ENCODE measurements around the gene MTA2.
"Not testable (repeated sequence)": the region's sequence is repeated elsewhere in the genome, so short reads cannot be mapped to it uniquely, and the experiment has no call there.

MTA2 gene

DNA sequence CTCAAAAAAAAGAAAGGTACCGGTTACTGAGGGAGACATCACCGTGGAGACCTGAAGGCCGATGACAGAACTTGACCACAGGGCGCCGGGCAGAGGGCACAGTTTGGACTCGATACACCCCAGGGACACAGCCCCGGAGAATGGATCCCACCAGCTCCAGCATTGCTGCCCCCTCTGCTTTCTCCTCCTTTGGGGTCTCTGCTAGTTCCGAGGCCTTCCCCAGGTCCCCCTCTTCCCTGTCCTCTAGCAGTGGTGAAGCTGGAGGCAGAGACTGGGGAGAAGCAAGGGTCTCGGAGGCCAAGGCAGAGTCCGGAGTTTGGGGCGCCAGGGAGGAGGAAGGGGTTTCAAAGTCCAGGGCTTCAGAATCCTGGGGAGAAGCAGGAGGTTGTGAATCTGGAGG lies 23.1 kb downstream of the MTA2 start:
- TF ChIP-seq Cebpa-rat (IDR thresholded peaks at IDR 0.05): no peak
- Histone ChIP-seq H3K9ac (no peak overlapping the region), H3K4me2 (no peak overlapping the region), H3K36me3 (peaks cover 84% of the 10 kb centered on the region), H3K4me3 (no peak overlapping the region), H3K4me1 (peaks cover 18% of the 10 kb centered on the region), H3K27ac (no peak overlapping the region), H3K9me3 (no peaks in the 10 kb centered on the region), H4K20me1 (no peaks in the 10 kb centered on the region; the same call in 1 of the 2 replicates), H3K27me3 (no peaks in the 10 kb centered on the region)

DNA sequence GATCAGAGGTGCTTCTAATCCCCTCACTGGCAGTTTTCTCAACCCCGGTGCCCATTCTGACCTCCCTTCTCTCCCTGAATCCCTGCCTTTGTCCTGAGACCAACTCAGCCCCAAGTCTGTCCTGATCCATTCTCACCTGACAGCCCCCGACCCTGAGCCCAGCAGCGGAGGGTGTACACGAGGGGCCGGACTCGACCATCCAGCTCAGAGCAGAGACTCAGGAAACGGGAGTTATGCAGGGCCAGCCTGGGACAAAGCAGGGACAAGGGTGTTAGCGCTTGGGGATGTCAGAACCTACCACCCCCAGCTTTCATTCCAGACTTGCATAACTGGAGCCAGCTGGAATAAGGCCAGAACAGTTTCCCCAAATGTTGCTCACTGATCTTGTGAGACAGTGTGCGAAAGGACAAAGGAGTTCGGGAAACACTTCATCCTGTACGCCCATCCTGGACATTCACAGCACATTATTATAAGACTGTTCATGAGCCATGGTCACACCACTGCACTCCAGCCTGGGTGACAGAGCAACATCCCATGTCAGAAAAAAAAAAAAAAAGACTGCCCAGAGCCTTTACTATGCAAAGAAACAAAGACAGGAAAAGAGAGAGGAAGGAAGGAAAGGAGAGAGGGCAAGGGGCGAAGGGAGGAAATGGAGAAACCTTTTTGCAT lies 24.5 kb downstream of the MTA2 start:
- H3K27me3 ChIP-seq: no peaks in the 10 kb centered on the region
- H3K4me2 ChIP-seq: no peak overlapping the region
- peak overlapping the region; percentile 48; the same call in 1 of the 2 replicates for H3K9ac ChIP-seq
- peaks cover 12% of the 10 kb centered on the region for H4K20me1 ChIP-seq
- no peak for TF ChIP-seq Cebpa-rat (IDR thresholded peaks at IDR 0.05)
- H3K4me3 ChIP-seq: no peak overlapping the region
- H3K36me3 ChIP-seq: peaks cover 76% of the 10 kb centered on the region
- H3K4me1 ChIP-seq: peaks cover 27% of the 10 kb centered on the region
- H3K27ac ChIP-seq: 0 out of 2 replicates have a peak overlapping the region, but pooled peaks have one; percentile 2
- no peaks in the 10 kb centered on the region for H3K9me3 ChIP-seq

DNA sequence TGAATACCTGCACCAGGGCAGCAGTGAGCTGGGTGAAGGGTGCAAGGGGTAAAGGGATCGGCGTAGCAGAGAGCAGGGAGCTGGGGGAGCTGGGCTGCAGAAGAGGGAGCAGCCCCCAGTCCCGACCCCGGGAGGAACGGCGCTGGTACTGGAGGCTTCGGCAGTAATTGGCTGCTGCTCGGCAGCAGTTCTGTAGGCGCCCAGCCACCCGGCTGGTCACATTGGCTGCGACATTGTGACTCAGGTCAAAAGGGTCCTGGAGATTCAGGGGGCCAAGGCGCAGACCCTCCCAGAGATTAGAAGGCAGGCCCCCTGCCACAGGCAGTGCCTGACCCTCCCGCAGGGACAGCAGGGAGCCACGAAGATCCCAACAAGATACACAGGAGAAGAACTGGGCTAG lies 25.8 kb downstream of the MTA2 start:
- H4K20me1 ChIP-seq: peaks cover 26% of the 10 kb centered on the region
- peak overlapping the region; percentile 83; the same call in 1 of the 2 replicates for H3K27ac ChIP-seq
- peaks cover 76% of the 10 kb centered on the region for H3K36me3 ChIP-seq
- no peak for TF ChIP-seq Cebpa-rat (IDR thresholded peaks at IDR 0.05)
- no peak overlapping the region for H3K4me3 ChIP-seq
- peak overlapping the region; percentile 99; the same call in 1 of the 2 replicates for H3K4me2 ChIP-seq
- peaks cover 40% of the 10 kb centered on the region for H3K4me1 ChIP-seq
- H3K9ac ChIP-seq: peak overlapping the region; percentile 84; the same call in 1 of the 2 replicates
- no peaks in the 10 kb centered on the region for H3K27me3 ChIP-seq
- H3K9me3 ChIP-seq: no peaks in the 10 kb centered on the region

DNA sequence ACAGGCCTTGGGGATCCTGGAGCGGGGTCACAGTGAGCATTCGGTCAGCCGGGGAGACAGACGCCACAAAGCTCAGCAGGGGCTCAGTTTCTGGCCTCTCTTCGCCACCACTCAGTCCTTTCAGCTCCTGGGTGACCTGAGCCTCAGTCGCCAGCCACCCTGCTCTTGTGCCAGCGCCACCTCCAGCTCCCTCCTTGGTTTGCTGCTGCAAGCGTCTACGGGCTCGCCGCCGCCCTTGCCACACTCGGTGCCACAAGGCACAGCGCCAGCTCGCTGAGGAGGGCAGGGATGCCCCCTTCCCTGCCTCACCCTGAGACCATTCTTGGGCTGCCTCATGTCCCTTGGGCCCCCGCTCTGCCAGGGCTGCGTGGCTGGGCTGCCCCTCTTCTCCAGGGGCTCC lies 26.5 kb downstream of the MTA2 start:
- Histone ChIP-seq H3K4me2 (peak overlapping the region; percentile 99), H3K27me3 (no peaks in the 10 kb centered on the region), H3K27ac (peak overlapping the region; percentile 83), H3K4me1 (peaks cover 47% of the 10 kb centered on the region), H4K20me1 (peaks cover 33% of the 10 kb centered on the region), H3K9ac (peak overlapping the region; percentile 84), H3K9me3 (no peaks in the 10 kb centered on the region), H3K4me3 (peak overlapping the region; percentile 95), H3K36me3 (peaks cover 76% of the 10 kb centered on the region)
- no peak for TF ChIP-seq Cebpa-rat (IDR thresholded peaks at IDR 0.05)

DNA sequence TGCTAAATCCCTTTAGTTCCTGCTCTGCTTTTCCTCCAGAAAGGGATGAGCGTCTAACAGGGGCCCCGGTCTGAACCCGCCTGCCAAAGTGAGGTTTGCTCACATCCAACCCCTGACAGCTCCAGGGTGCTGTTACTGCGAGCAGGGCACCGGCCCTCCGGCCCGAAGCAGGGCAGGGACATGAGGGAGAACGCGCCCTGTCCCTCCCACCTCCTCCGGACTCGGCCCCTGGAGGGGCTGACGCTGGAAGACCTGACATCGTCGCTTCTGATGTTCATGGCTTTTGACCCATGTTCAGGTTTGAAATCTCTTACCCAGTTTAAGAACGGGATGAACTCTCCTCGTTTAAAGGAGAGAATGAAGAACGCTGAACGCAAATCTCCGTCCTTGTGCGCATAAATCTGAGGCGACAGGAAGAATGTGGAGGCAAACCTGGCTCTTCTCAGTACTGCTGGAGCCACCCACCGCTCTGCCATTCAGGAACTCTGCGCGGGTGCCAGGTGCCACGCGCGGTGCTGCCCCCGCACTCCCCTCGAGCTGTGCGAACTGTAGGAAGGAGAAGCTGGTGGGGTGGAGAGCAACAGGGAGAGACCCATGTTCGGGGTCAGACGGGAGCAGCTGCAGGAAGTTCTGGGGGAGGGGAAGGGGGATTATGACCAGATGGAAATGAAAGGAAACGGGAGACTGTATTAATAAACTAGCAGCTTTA lies 27.1 kb downstream of the MTA2 start:
- peaks cover 54% of the 10 kb centered on the region for H3K4me1 ChIP-seq
- H3K9ac ChIP-seq: peak overlapping the region; percentile 84
- H3K4me3 ChIP-seq: peak overlapping the region; percentile 95
- H3K27ac ChIP-seq: peak overlapping the region; percentile 83
- peaks cover 76% of the 10 kb centered on the region for H3K36me3 ChIP-seq
- no peaks in the 10 kb centered on the region for H3K27me3 ChIP-seq
- peak overlapping the region; percentile 99 for H3K4me2 ChIP-seq
- H4K20me1 ChIP-seq: peaks cover 39% of the 10 kb centered on the region
- no peaks in the 10 kb centered on the region for H3K9me3 ChIP-seq
- no peak for TF ChIP-seq Cebpa-rat (IDR thresholded peaks at IDR 0.05)

DNA sequence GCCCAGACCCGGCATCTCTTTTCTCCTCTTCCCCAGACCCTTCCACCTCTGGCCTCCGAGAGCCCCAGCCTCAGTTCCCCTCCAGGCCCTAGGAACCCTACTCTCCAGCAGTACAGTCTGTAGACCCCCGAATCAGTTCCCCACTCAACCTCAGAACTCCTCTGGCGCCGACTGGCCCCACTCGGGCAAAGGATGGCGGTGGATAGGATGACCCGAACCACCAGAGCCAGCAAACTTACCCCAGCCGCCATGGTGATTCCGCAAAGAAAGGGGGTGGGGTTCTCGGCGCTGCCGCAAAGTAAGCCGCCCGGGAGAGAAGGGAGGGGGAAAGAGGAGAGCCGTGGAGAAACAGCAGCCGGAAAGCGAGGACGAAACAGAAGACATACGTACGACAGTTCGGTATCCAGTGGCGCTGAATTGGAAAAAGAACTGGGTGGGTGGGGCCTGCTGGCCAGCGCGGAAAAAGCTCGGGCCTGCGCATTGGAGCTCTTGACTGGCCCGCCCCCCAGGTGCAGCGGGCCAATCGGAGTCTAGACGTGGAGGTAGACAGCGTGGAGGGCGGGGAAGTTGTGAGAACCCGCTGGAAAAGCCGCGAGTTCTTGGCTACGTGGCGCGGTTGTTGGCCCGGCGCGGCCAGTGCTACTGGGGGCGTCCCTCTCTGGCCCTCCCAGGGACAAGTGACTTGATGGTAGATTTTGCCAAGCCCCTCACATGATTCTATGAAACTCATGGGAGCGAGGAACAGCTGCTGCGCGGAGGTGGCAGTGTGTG lies 27.9 kb downstream of the MTA2 start, which contains the start of gene EEF1G:
TSS of gene EEF1G (minus strand) at position 300 of the 771 bp plus-strand sequence. CDS start at position 251, 49 bp downstream.
- Histone ChIP-seq H3K27ac (peak within 1 kb of the TSS; percentile 93), H4K20me1 (peaks cover 46% of the 10 kb centered on the region), H3K4me3 (peak within 1 kb of the TSS; percentile 95), H3K27me3 (no peaks in the 10 kb centered on the region), H3K9ac (peak within 1 kb of the TSS; percentile 98), H3K36me3 (peaks cover 76% of the 10 kb centered on the region), H3K4me1 (peaks cover 54% of the 10 kb centered on the region), H3K9me3 (no peaks in the 10 kb centered on the region), H3K4me2 (peak within 1 kb of the TSS; percentile 99)
- no peak for TF ChIP-seq Cebpa-rat (IDR thresholded peaks at IDR 0.05)

DNA sequence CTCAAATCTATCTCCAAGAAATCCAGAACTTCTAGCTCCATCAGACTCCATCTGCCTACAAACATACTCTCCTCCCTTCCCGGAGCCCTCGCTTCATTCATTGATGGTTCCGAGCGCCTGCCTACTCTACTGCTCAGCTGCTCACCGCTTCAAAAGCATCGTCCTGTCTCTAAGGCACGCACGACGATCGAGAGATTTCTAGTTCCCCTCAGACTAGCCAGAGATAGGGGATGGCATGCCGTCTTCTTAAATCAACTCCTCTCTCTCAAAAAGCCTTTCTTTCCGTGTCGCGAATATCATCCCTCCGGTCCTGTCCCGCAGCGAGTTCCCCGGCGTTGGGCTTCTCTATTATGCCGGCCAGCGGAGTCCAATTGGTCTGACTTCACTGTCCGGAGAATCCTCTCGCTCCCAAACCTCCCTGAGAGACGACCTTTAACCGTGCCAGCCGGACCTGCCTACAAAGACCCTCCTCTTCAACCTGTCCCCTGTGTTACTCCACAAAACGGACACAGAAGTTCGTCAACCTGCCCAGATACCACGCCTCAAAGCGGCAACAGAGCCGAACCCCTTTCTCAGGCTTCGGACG lies 28.6 kb downstream of the MTA2 start:
- peak overlapping the region; percentile 93 for H3K4me2 ChIP-seq
- peaks cover 76% of the 10 kb centered on the region for H3K36me3 ChIP-seq

DNA sequence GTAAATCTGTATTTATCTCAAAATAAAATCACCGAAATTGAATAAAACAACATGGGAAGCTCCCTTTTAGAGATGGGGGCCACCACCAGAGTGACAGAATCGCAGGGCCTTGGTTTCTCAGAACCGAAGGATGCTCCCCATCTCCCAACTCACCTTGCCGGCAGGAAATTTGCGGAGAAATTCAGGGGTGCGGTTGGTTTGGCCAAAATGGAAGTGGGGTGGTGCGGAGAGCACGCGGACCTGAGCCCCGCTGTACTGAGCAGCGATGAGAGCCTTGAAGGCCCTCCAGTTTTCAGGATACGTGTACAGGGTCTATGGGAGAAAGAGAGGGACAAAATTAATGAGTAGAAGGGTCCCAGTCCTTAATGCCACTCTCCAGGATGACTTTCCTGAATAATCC lies 29.2 kb downstream of the MTA2 start:
- H3K4me3 ChIP-seq: peak overlapping the region; percentile 95
- TF ChIP-seq Cebpa-rat (IDR thresholded peaks at IDR 0.05): no peak
- peaks cover 60% of the 10 kb centered on the region for H4K20me1 ChIP-seq
- H3K9ac ChIP-seq: peak overlapping the region; percentile 98
- H3K27me3 ChIP-seq: no peaks in the 10 kb centered on the region
- peak overlapping the region; percentile 93 for H3K4me2 ChIP-seq
- H3K4me1 ChIP-seq: peaks cover 54% of the 10 kb centered on the region
- peaks cover 76% of the 10 kb centered on the region for H3K36me3 ChIP-seq
- H3K27ac ChIP-seq: peak overlapping the region; percentile 93
- no peaks in the 10 kb centered on the region for H3K9me3 ChIP-seq

More for the DNA sequence above, 28.6 kb downstream of the MTA2 start:
- TF ChIP-seq Cebpa-rat (IDR thresholded peaks at IDR 0.05): no peak
- Histone ChIP-seq H4K20me1 (peaks cover 53% of the 10 kb centered on the region), H3K27ac (peak overlapping the region; percentile 93), H3K9ac (peak overlapping the region; percentile 98), H3K9me3 (no peaks in the 10 kb centered on the region), H3K4me3 (peak overlapping the region; percentile 95), H3K27me3 (no peaks in the 10 kb centered on the region), H3K4me1 (peaks cover 54% of the 10 kb centered on the region)

DNA sequence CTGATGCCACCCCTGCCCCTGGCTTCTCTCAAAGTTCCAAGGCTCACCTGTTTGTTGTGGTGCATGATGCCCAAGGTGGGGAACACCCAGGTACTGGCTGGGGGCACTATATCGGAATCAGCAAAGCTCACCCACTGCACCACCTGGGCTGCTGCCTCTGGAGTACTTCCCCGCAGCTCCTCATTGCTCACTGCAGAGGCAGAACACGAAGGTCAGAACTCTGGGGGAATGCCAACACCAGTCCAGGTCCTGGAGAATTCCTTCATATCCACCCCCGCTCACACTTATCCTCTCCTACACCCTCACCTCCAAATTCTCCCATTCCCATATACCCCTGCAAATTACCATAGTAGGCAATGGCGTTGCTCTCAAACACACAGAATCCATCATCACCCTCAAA lies 30.2 kb downstream of the MTA2 start:
- Histone ChIP-seq H3K4me1 (peaks cover 54% of the 10 kb centered on the region), H3K4me3 (0 out of 2 replicates have a peak overlapping the region, but pooled peaks have one; percentile 95), H4K20me1 (peaks cover 69% of the 10 kb centered on the region)

DNA sequence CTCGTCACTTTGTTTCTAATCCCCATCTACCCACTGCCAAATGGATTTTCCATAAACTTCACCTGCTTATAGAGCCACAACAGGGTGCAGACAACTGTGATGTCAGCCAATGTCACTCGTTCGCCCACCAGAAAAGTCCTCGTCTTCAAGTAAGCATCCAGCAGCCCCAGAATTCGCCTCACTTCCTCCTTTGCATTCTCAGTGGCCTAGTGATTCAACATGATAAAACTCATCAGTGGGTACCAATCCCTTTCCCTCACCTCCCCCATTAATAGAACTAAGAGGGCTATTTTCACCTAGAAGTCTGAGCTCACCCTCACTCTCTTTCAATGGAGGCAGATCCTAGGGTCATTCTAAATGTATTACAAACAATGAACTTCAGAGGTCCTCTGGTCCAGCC lies 30.8 kb downstream of the MTA2 start:
- H3K36me3 ChIP-seq: peaks cover 76% of the 10 kb centered on the region
- peak overlapping the region; percentile 93 for H3K4me2 ChIP-seq
- H3K9me3 ChIP-seq, H3K27me3 ChIP-seq, H3K4me3 ChIP-seq, H3K27ac ChIP-seq: not testable (repeated sequence)
- H3K9ac ChIP-seq: peak overlapping the region; percentile 98; the same call in 1 of the 2 replicates
- peaks cover 51% of the 10 kb centered on the region for H3K4me1 ChIP-seq
- H4K20me1 ChIP-seq: peaks cover 75% of the 10 kb centered on the region

More for the DNA sequence above, 30.2 kb downstream of the MTA2 start:
- not testable (repeated sequence) for H3K27me3 ChIP-seq, H3K9me3 ChIP-seq, H3K27ac ChIP-seq
- peak overlapping the region; percentile 98; the same call in 1 of the 2 replicates for H3K9ac ChIP-seq
- H3K36me3 ChIP-seq: peaks cover 76% of the 10 kb centered on the region
- H3K4me2 ChIP-seq: peak overlapping the region; percentile 93

Data from BLaER1 (cell line).